H1 (cell line): ENCODE data around the gene ST6GALNAC3. TPM values are rescaled to one million over a fixed set of nuclear protein-coding genes. Genes with fewer than 3 reads are reported as not detected.

Source experiments
- CTCF ChIA-PET: fragments of 300-600 bp; sonication (Branson Sonifier 250); formaldehyde crosslinking; loops from one replicate; lab custom pipeline; 2021; ENCODE audit not compliant: partially characterized antibody; lab: Charles Lee
- POLR2A ChIA-PET: fragments of 300-600 bp; sonication (Branson Sonifier 250); formaldehyde crosslinking; loops from one replicate; lab custom pipeline; 2021; ENCODE audit warnings: inconsistent platforms; ENCODE audit not compliant: partially characterized antibody; lab: Charles Lee
- DNase-seq, 2 experiments: peaks; one replicate each; pipeline versions ENCODE4 v3.0.0 to v3.0.0-alpha.2; 2010 to 2022; ENCODE audit warnings: low spot score in 2 of 2, low read depth in 1 of 2, mixed read lengths in 1 of 2
- FAIRE-seq: peaks from 2 replicates; lab custom pipeline; 2011; peaks lifted over from hg19 to GRCh38; lab: Jason Lieb, UNC
- H2AFZ ChIP-seq: 2 replicates; pipeline ENCODE4 v1.8.1; 2012; ENCODE audit warnings: low read length, inconsistent platforms
- H2AK5ac ChIP-seq: 2 replicates; pipeline ENCODE4 v1.6.1; 2013; ENCODE audit warnings: low read depth, low read length
- H2BK120ac ChIP-seq: replicated peaks from 2 replicates; pipeline ENCODE3; 2013; ENCODE audit warnings: low read depth, low read length, inconsistent platforms
- H2BK12ac ChIP-seq: 2 replicates; pipeline ENCODE4 v1.6.1; 2013; ENCODE audit warnings: low read depth, low read length
- H2BK15ac ChIP-seq: 2 replicates; pipeline ENCODE4 v1.6.1; 2013; ENCODE audit warnings: low read length
- H2BK20ac ChIP-seq: 2 replicates; pipeline ENCODE4 v1.6.1; 2013; ENCODE audit warnings: low read length
- H2BK5ac ChIP-seq: 2 replicates; pipeline ENCODE4 v1.6.1; 2013; ENCODE audit warnings: low read depth, low read length
- H3K14ac ChIP-seq: 2 replicates; pipeline ENCODE4 v1.6.1; 2013; ENCODE audit warnings: inconsistent platforms; ENCODE audit not compliant: insufficient read length
- H3K18ac ChIP-seq: 2 replicates; pipeline ENCODE4 v1.6.1; 2013; ENCODE audit warnings: low read length; ENCODE audit errors: extremely low read depth
- H3K23ac ChIP-seq: 2 replicates; pipeline ENCODE4 v1.6.1; 2013; ENCODE audit warnings: inconsistent platforms; ENCODE audit not compliant: insufficient read length
- H3K23me2 ChIP-seq: 2 replicates; pipeline ENCODE4 v1.6.1; 2013; ENCODE audit warnings: low read depth, low read length
- H3K27ac ChIP-seq: 2 replicates; pipeline ENCODE4 v1.6.1; 2011; ENCODE audit warnings: low read depth, low read length, inconsistent platforms
- H3K27me3 ChIP-seq, 4 experiments: replicated peaks in 1 of 4; 1 replicate in 1 of 4; 2 replicates in 3 of 4; pipeline versions ENCODE4 v1.6.1 to v1.8.1; 2011 to 2013; ENCODE audit warnings: low read length in 3 of 4, mild to moderate bottlenecking in 3 of 4, inconsistent platforms in 2 of 4, mixed read lengths in 2 of 4, moderate library complexity in 1 of 4; ENCODE audit not compliant: control insufficient read depth in 3 of 4, insufficient read depth in 3 of 4; ENCODE audit errors: extremely low read depth in 1 of 4
- H3K36me3 ChIP-seq, 4 experiments: 2 replicates each; pipeline versions ENCODE4 v1.6.1 to v1.8.1; 2011 to 2013; ENCODE audit warnings: mild to moderate bottlenecking in 4 of 4, low read length in 3 of 4, moderate library complexity in 2 of 4, control low read depth in 1 of 4, inconsistent platforms in 1 of 4; ENCODE audit not compliant: insufficient read depth in 4 of 4, control insufficient read depth in 2 of 4
- H3K4ac ChIP-seq: replicated peaks from 2 replicates; pipeline ENCODE3; 2013; ENCODE audit warnings: low read length, low read depth, mixed read lengths, inconsistent platforms; ENCODE audit not compliant: insufficient read length
- H3K4me1 ChIP-seq, 4 experiments: replicated peaks in 1 of 4; 1 replicate in 1 of 4; 2 replicates in 3 of 4; pipeline versions ENCODE4 v1.6.1 to v1.8.1; 2011 to 2013; ENCODE audit warnings: low read length in 3 of 4, inconsistent platforms in 2 of 4, mixed read lengths in 1 of 4; ENCODE audit not compliant: insufficient read depth in 4 of 4, control insufficient read depth in 3 of 4
- H3K4me2 ChIP-seq, 2 experiments: 2 replicates each; pipeline versions ENCODE4 v1.6.1 to v1.8.1; 2011 to 2013; ENCODE audit warnings: low read depth in 2 of 2, low read length in 2 of 2, control low read depth in 1 of 2, inconsistent platforms in 1 of 2, mild to moderate bottlenecking in 1 of 2; ENCODE audit not compliant: insufficient read depth in 1 of 2
- H3K4me3 ChIP-seq, 4 experiments: fragments of 200-600, 300-600 bp in 1 of 4; sonication (generic), shearing (Covaris generic), sonication (Bioruptor Twin) in 1 of 4; 2 replicates each; pipeline versions ENCODE4 v1.5.1 to v1.8.1; 2011 to 2016; ENCODE audit warnings: low read length in 4 of 4, low read depth in 3 of 4, control low read depth in 2 of 4, inconsistent platforms in 2 of 4, mild to moderate bottlenecking in 2 of 4, mixed read lengths in 1 of 4, moderate library complexity in 1 of 4; ENCODE audit not compliant: insufficient read depth in 2 of 4; ENCODE audit errors: extremely low read depth in 1 of 4
- H3K56ac ChIP-seq: replicated peaks from 2 replicates; pipeline ENCODE3; 2013; ENCODE audit warnings: low read depth, mild to moderate bottlenecking, mixed read lengths, low read length, inconsistent platforms; ENCODE audit not compliant: insufficient read length
- H3K79me1 ChIP-seq: 2 replicates; pipeline ENCODE4 v1.6.1; 2013; ENCODE audit warnings: low read depth, low read length, control low read depth
- H3K79me2 ChIP-seq, 2 experiments: 2 replicates each; pipeline versions ENCODE4 v1.6.1 to v1.8.1; 2012 to 2013; ENCODE audit warnings: low read length in 2 of 2, mild to moderate bottlenecking in 2 of 2, inconsistent platforms in 1 of 2; ENCODE audit not compliant: insufficient read depth in 2 of 2, control insufficient read depth in 1 of 2
- H3K9ac ChIP-seq, 4 experiments: replicated peaks in 1 of 4; 1 replicate in 1 of 4; 2 replicates in 3 of 4; pipeline versions ENCODE4 v1.6.1 to v1.8.1; 2011 to 2013; ENCODE audit warnings: low read depth in 3 of 4, low read length in 3 of 4, control low read depth in 2 of 4, mild to moderate bottlenecking in 2 of 4, moderate library complexity in 2 of 4, inconsistent platforms in 1 of 4; ENCODE audit errors: extremely low read depth in 1 of 4
- H3K9me3 ChIP-seq, 2 experiments: 2 replicates each; pipeline versions ENCODE4 v1.6.1 to v1.8.1; 2012 to 2013; ENCODE audit warnings: mild to moderate bottlenecking in 2 of 2, moderate library complexity in 2 of 2, control low read depth in 1 of 2, inconsistent platforms in 1 of 2, low read depth in 1 of 2, low read length in 1 of 2, mixed read lengths in 1 of 2; ENCODE audit not compliant: insufficient read depth in 2 of 2
- H4K20me1 ChIP-seq, 2 experiments: replicated peaks in 1 of 2; 2 replicates each; pipeline versions ENCODE3 to v1.8.1; 2011 to 2013; ENCODE audit warnings: inconsistent platforms in 2 of 2, low read length in 2 of 2, mild to moderate bottlenecking in 1 of 2; ENCODE audit not compliant: insufficient read depth in 2 of 2, control insufficient read depth in 1 of 2
- H4K5ac ChIP-seq: 2 replicates; pipeline ENCODE4 v1.6.1; 2013; ENCODE audit warnings: low read length, low read depth, mixed read lengths, inconsistent platforms; ENCODE audit not compliant: insufficient read length
- H4K8ac ChIP-seq: 2 replicates; pipeline ENCODE4 v1.8.0; 2013; ENCODE audit warnings: mild to moderate bottlenecking, moderate library complexity, low read length, inconsistent platforms; ENCODE audit not compliant: insufficient read depth; ENCODE audit errors: extremely low read depth
- H4K91ac ChIP-seq: replicated peaks from 2 replicates; pipeline ENCODE3; 2013; ENCODE audit warnings: low read length, mixed read lengths, inconsistent platforms; ENCODE audit not compliant: insufficient read length
- CHD1 ChIP-seq: IDR thresholded peaks from 2 replicates; pipeline ENCODE4 v1.6.1; 2012; ENCODE audit warnings: low read depth, low read length, improper control_type of control experiment
- JUN ChIP-seq: IDR thresholded peaks from 2 replicates; pipeline ENCODE4 v1.6.1; 2011; ENCODE audit warnings: low read depth, mild to moderate bottlenecking, improper control_type of control experiment, low read length
- KDM1A ChIP-seq: fragments of 200-600, 300-600 bp; sonication (generic); IDR thresholded peaks from 2 replicates; pipeline ENCODE4 v1.7.1; 2016; ENCODE audit warnings: mild to moderate bottlenecking, low read length, borderline replicate concordance
- NRF1 ChIP-seq: IDR thresholded peaks from 2 replicates; pipeline ENCODE4 v1.6.1; 2011; ENCODE audit warnings: mild to moderate bottlenecking, low read depth, low read length, improper control_type of control experiment
- SAP30 ChIP-seq: fragments of 300-600 bp; sonication (generic); IDR thresholded peaks from 2 replicates; pipeline ENCODE4 v1.7.1; 2012; ENCODE audit warnings: low read length, moderate library complexity, mild to moderate bottlenecking, inconsistent platforms; ENCODE audit not compliant: insufficient read depth, insufficient replicate concordance
- SP2 ChIP-seq: IDR thresholded peaks from 2 replicates; pipeline ENCODE4 v1.6.1; 2012; ENCODE audit warnings: mild to moderate bottlenecking, low read length, inconsistent platforms
- SP4 ChIP-seq: IDR thresholded peaks from 2 replicates; pipeline ENCODE4 v1.6.1; 2012; ENCODE audit warnings: low read length, inconsistent platforms
- WGBS, 2 experiments: shearing (Covaris generic) in 1 of 2; methylation state at CpG; one replicate each; pipeline versions ENCODE4 v1.1.6 to v1.1.7; 2013 to 2015; ENCODE audit warnings: low lambda C conversion rate in 2 of 2, mixed read lengths in 2 of 2, inconsistent platforms in 1 of 2, low coverage in 1 of 2, missing lambda C conversion rate in 1 of 2; ENCODE audit not compliant: insufficient replicate concordance in 2 of 2, insufficient coverage in 1 of 2, insufficient read length in 1 of 2; ENCODE audit errors: extremely low coverage in 1 of 2, missing lambda C conversion rate in 1 of 2; 5-methylcytosine and 5-hydroxymethylcytosine counted together
- polyA plus RNA-seq, 7 experiments: library from polyadenylated mRNA; depleted of rRNA in 3 of 7; stranded (reverse) in 5 of 7; unstranded in 2 of 7; fragments of >200 nt in 5 of 7; fragments of 200-250 nt in 2 of 7; gene quantifications; 1 replicate in 5 of 7; 2 replicates in 1 of 7; 4 replicates in 1 of 7; pipeline versions ENCODE4 v1.2.1 to v1.2.3, GENCODE V29; 2011 to 2013; ENCODE audit warnings: missing spikeins in 2 of 7, mixed read lengths in 2 of 7
- total RNA-seq: library from RNA; stranded (reverse); fragmentation: NEBNext Ultra II Directional; extraction: Animal tissue kit (Norgen Biotek cat#: 25700); gene quantifications from 2 replicates; pipeline ENCODE4 v1.2.1, GENCODE V29; 2021

ST6GALNAC3 gene
- total and polyA plus RNA-seq, 2 of the 8 experiments (the other 6 are each of a cell fraction or from before 2014, with no cell fraction given): 4.9 to 19.0 TPM

DNA sequence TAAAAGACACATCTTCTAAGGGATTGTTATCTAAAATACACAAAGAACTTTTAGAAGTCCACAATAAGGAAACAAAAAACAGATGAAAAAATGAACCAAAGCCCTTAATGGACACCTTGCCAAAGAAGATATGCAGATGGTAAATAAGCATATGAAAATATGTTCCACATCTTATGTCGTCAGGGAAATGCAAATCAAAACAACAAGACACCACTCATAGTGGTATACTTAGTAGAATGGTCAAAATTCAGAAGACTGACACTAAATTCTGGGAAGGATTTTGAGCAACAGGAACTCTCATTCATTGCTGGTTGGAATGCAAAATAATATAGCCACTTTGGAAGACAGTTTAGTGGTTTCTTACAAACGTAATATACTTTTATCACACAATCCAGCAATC, 587.0 kb downstream of the ST6GALNAC3 start:
- FAIRE-seq: no peak
- POLR2A ChIA-PET: no interaction called here

More for the DNA sequence above, 587.0 kb downstream of the ST6GALNAC3 start:
- TF ChIP-seq CHD1 (no peak), NRF1 (no peak), JUN (no peak), SAP30 (no peak), SP2 (no peak), SP4 (no peak), KDM1A (no peak)
- TF ChIP-seq, all 59 proteins: peak for 0
- H4K91ac ChIP-seq: no peak overlapping the region
- H3K4me2 ChIP-seq: no peak overlapping the region
- CTCF ChIA-PET: no interaction called here
- no peak overlapping the region for H2BK15ac ChIP-seq
- no peak overlapping the region for H3K56ac ChIP-seq
- H3K4me1 ChIP-seq: no peaks in the 10 kb centered on the region
- no peak overlapping the region for H2BK5ac ChIP-seq
- H3K79me2 ChIP-seq: no peaks in the 10 kb centered on the region
- no peak overlapping the region for H2BK20ac ChIP-seq
- no peak overlapping the region for H3K9ac ChIP-seq
- no peaks in the 10 kb centered on the region for H3K23me2 ChIP-seq
- H2AFZ ChIP-seq: no peak overlapping the region
- no peak overlapping the region for H4K8ac ChIP-seq
- DNase-seq: no peak
- H3K9me3 ChIP-seq: no peaks in the 10 kb centered on the region
- no peak overlapping the region for H3K4me3 ChIP-seq
- H3K23ac ChIP-seq: no peak overlapping the region
- no peak overlapping the region for H2AK5ac ChIP-seq
- H3K79me1 ChIP-seq: no peaks in the 10 kb centered on the region
- H2BK12ac ChIP-seq: no peak overlapping the region
- no peaks in the 10 kb centered on the region for H3K27me3 ChIP-seq
- no peak overlapping the region for H3K27ac ChIP-seq
- no peak overlapping the region for H3K18ac ChIP-seq
- no peak overlapping the region for H3K14ac ChIP-seq
- H3K4ac ChIP-seq: no peak overlapping the region
- WGBS, 2 experiments: 89% methylated on average over 2 of the region's 2 CpGs; no CpG with 5 or more reads in 1 of the 2 experiments
- no peak overlapping the region for H4K5ac ChIP-seq
- H4K20me1 ChIP-seq: no peaks in the 10 kb centered on the region
- no peak overlapping the region for H2BK120ac ChIP-seq
- H3K36me3 ChIP-seq: no peaks in the 10 kb centered on the region
